ENCODE results near the gene CA12. TPM values are rescaled to one million over a fixed set of nuclear protein-coding genes. Genes with fewer than 3 reads are reported as not detected.
A peak's percentile ranks its signal among the peaks of the same experiment; 100 is the strongest.

Gene CA12
- total and polyA plus RNA-seq, 10 of the 15 experiments (the other 5 are each of a cell fraction or from before 2014, with no cell fraction given): 0.03 to 0.10 TPM; not detected in 8

GRCh38 chr15:63283126-63283525, 98.5 kb downstream of the CA12 start:
- no peak overlapping the region for H3K4me2 ChIP-seq (ENCODE audit: control insufficient read depth, insufficient read depth)
- TF ChIP-seq USF2 (IDR thresholded peaks at IDR 0.05; ENCODE audit: borderline replicate concordance, low read depth, low read length): no peak
- TF ChIP-seq SIN3A (IDR thresholded peaks at IDR 0.05; ENCODE audit: low read depth, low read length): no peak
- H3K9me3 ChIP-seq (replicated peaks; ENCODE audit: control insufficient read depth, insufficient read depth, low read length): no peaks in the 10 kb centered on the region
- BruUV-seq (replicated peaks): no TSS peak
- intact Hi-C loops (cut with micrococcal nuclease; ENCODE audit: unreplicated experiment) (no loop called here), in situ Hi-C loops (cut with MboI) (loop anchor here (25.0 kb wide), 1 partner anchor 304 kb away; the partner anchor contains the start of gene FBXL22)
- no peaks in the 10 kb centered on the region for H4K20me1 ChIP-seq (ENCODE audit: control insufficient read depth, insufficient read depth)
- H3K9ac ChIP-seq (ENCODE audit: control insufficient read depth, insufficient read depth, low read length): no peak overlapping the region
- no peaks in the 10 kb centered on the region for H3K36me3 ChIP-seq (ENCODE audit: control insufficient read depth in 2 of 2, insufficient read depth in 2 of 2, low read length in 1 of 2)
- RAD21 ChIA-PET (ENCODE audit: unreplicated experiment): interaction anchor here (0.7 to 1.6 kb wide), 3 partner anchors 11 to 121 kb away, joined by 3 to 5 read pairs (median 4); no protein-coding TSS in a partner anchor
- no peaks in the 10 kb centered on the region for H3K27me3 ChIP-seq (replicated peaks in 1 of 2; ENCODE audit: control insufficient read depth in 2 of 2, insufficient read depth in 2 of 2, low read length in 1 of 2)
- H3K79me2 ChIP-seq (ENCODE audit: control insufficient read depth, insufficient read depth, low read length): no peaks in the 10 kb centered on the region
- no peaks in the 10 kb centered on the region; the same call in 1 of the 2 replicates for H3K4me1 ChIP-seq (ENCODE audit: control insufficient read depth, insufficient read depth, low read length)
- 82% methylated on average over 9 of the region's 9 CpGs for WGBS (ENCODE audit: insufficient coverage, insufficient replicate concordance, low lambda C conversion rate, missing lambda C conversion rate)
- no peak for DNase-seq (ENCODE audit: low read depth, low spot score)
- H3K4me3 ChIP-seq: no peak overlapping the region
- POLR2A ChIA-PET: no interaction called here
- no peak for FAIRE-seq
- ATAC-seq: no peak
- no peak overlapping the region for H3K27ac ChIP-seq (ENCODE audit: control insufficient read depth, insufficient read depth)
- no peak overlapping the region for H2AFZ ChIP-seq (ENCODE audit: control insufficient read depth, low read depth, low read length)
- SMC1A ChIA-PET (ENCODE audit: uncharacterized antibody, unreplicated experiment): interaction anchor here (1.0 to 1.5 kb wide), 5 partner anchors 90 to 136 kb away, joined by 3 to 5 read pairs (median 4); no protein-coding TSS in a partner anchor
- CTCF ChIA-PET: interaction anchor here (0.8 to 1.4 kb wide), 4 partner anchors 73 to 184 kb away, joined by 3 to 5 read pairs (median 3); no protein-coding TSS in a partner anchor

GRCh38 chr15:63277893-63278456, 103.7 kb downstream of the CA12 start:
- ChIA-PET SMC1A (ENCODE audit: uncharacterized antibody, unreplicated experiment) (interaction anchor here (0.6 to 3.6 kb wide), 10 partner anchors 10 to 132 kb away, joined by 3 to 15 read pairs (median 4); no protein-coding TSS in a partner anchor), RAD21 (ENCODE audit: unreplicated experiment) (interaction anchor here (1.3 to 1.9 kb wide), 7 partner anchors 10 to 791 kb away, joined by 3 to 7 read pairs (median 4); no protein-coding TSS in a partner anchor), CTCF (interaction anchor here (0.7 to 3.1 kb wide), 7 partner anchors 10 to 898 kb away, joined by 3 to 17 read pairs (median 5); no protein-coding TSS in a partner anchor), POLR2A (interaction anchor here (0.5 to 0.6 kb wide), 5 partner anchors 61 to 266 kb away, joined by 3 to 6 read pairs (median 3); no protein-coding TSS in a partner anchor)
- Histone ChIP-seq H3K27me3 (replicated peaks in 1 of 2; ENCODE audit: control insufficient read depth in 2 of 2, insufficient read depth in 2 of 2, low read length in 1 of 2) (no peaks in the 10 kb centered on the region), H3K4me2 (ENCODE audit: control insufficient read depth, insufficient read depth) (peak overlapping the region; percentile 75), H4K20me1 (ENCODE audit: control insufficient read depth, insufficient read depth) (no peaks in the 10 kb centered on the region), H3K4me1 (ENCODE audit: control insufficient read depth, insufficient read depth, low read length) (peaks cover 2% of the 10 kb centered on the region; the same call in 1 of the 2 replicates), H3K4me3 (peak overlapping the region; percentile 94), H2AFZ (ENCODE audit: control insufficient read depth, low read depth, low read length) (peak overlapping the region; percentile 90), H3K36me3 (ENCODE audit: control insufficient read depth in 2 of 2, insufficient read depth in 2 of 2, low read length in 1 of 2) (no peaks in the 10 kb centered on the region), H3K27ac (ENCODE audit: control insufficient read depth, insufficient read depth) (peak overlapping the region; percentile 27; the same call in 1 of the 2 replicates), H3K79me2 (ENCODE audit: control insufficient read depth, insufficient read depth, low read length) (no peaks in the 10 kb centered on the region), H3K9ac (ENCODE audit: control insufficient read depth, insufficient read depth, low read length) (peak overlapping the region; percentile 61; the same call in 1 of the 2 replicates), H3K9me3 (replicated peaks; ENCODE audit: control insufficient read depth, insufficient read depth, low read length) (no peaks in the 10 kb centered on the region)
- DNase-seq (ENCODE audit: low read depth, low spot score): no peak
- no peak for FAIRE-seq
- BruUV-seq (replicated peaks): TSS peak; percentile 64
- in situ Hi-C loops (cut with MboI): loop anchor here (25.0 kb wide), 1 partner anchor 309 kb away; the partner anchor contains the start of gene FBXL22
- intact Hi-C loops (cut with micrococcal nuclease; ENCODE audit: unreplicated experiment): loop anchor here (2.0 to 10.0 kb wide), 3 partner anchors 85 to 231 kb away; partner anchors contain the start of gene RPS27L
- WGBS (ENCODE audit: insufficient coverage, insufficient replicate concordance, low lambda C conversion rate, missing lambda C conversion rate): 14% methylated on average over 17 of the region's 17 CpGs
- no peak for ATAC-seq
- no peak for TF ChIP-seq CEBPB (IDR thresholded peaks at IDR 0.05; ENCODE audit: borderline replicate concordance in 1 of 2, low read depth in 2 of 2, low read length in 2 of 2)
- TF ChIP-seq NFXL1 (IDR thresholded peaks at IDR 0.05; ENCODE audit: borderline replicate concordance): no peak
- no peak for TF ChIP-seq HSF1 (IDR thresholded peaks at IDR 0.05; ENCODE audit: low read depth, low read length)
- TF ChIP-seq RELB (IDR thresholded peaks at IDR 0.05; ENCODE audit: low read depth): no peak
- TF ChIP-seq RBBP5 (conservative IDR thresholded peaks at IDR 0.05): no peak
- no peak for TF ChIP-seq E2F4 (IDR thresholded peaks at IDR 0.05; ENCODE audit: low read depth, low read length)
- no peak for TF ChIP-seq CBFB (IDR thresholded peaks at IDR 0.05; ENCODE audit: low read depth)
